ENCODE data around the gene CUX1.

Gene CUX1

DNA sequence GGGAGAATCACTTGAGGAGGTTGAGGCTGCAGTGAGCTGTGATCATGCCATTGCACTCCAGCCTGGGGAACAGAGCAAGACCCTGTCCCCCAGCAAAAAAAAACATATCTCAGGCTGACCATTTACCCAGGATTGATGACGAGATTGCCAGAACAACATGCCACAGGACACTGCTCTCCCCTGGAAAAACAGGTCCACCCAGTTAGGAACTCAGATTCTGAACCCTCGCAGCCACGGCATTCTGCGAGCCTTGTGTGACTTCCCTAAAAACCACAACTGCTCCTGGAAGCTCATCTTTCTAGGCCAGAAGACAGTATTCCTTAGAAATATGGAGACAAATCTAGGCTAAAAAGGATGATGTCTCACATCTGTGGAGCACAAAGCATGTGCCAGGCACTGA lies 427.2 kb downstream of the CUX1 start:
- TF ChIP-seq YY1 (IDR thresholded peaks at IDR 0.05; ENCODE audit: low read depth), result no peak
- TF ChIP-seq TCF12 (IDR thresholded peaks at IDR 0.05; ENCODE audit: low read depth), result no peak
- TF ChIP-seq ZBTB7A (IDR thresholded peaks at IDR 0.05; ENCODE audit: low read depth), result no peak
- no peak for TF ChIP-seq RAD21 (IDR thresholded peaks at IDR 0.05; ENCODE audit: low read depth)
- TF ChIP-seq EP300 (IDR thresholded peaks at IDR 0.05; ENCODE audit: borderline replicate concordance), result no peak
- TF ChIP-seq, protein P1, sequence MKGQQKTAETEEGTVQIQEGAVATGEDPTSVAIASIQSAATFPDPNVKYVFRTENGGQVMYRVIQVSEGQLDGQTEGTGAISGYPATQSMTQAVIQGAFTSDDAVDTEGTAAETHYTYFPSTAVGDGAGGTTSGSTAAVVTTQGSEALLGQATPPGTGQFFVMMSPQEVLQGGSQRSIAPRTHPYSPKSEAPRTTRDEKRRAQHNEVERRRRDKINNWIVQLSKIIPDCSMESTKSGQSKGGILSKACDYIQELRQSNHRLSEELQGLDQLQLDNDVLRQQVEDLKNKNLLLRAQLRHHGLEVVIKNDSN (IDR thresholded peaks at IDR 0.05), result no peak
- no peak for TF ChIP-seq TAF1 (IDR thresholded peaks at IDR 0.05; ENCODE audit: low read depth)
- TF ChIP-seq CREB1 (IDR thresholded peaks at IDR 0.05; ENCODE audit: low read depth), result no peak
- no peak for TF ChIP-seq CEBPB (IDR thresholded peaks at IDR 0.05)
- TF ChIP-seq, protein P2, sequence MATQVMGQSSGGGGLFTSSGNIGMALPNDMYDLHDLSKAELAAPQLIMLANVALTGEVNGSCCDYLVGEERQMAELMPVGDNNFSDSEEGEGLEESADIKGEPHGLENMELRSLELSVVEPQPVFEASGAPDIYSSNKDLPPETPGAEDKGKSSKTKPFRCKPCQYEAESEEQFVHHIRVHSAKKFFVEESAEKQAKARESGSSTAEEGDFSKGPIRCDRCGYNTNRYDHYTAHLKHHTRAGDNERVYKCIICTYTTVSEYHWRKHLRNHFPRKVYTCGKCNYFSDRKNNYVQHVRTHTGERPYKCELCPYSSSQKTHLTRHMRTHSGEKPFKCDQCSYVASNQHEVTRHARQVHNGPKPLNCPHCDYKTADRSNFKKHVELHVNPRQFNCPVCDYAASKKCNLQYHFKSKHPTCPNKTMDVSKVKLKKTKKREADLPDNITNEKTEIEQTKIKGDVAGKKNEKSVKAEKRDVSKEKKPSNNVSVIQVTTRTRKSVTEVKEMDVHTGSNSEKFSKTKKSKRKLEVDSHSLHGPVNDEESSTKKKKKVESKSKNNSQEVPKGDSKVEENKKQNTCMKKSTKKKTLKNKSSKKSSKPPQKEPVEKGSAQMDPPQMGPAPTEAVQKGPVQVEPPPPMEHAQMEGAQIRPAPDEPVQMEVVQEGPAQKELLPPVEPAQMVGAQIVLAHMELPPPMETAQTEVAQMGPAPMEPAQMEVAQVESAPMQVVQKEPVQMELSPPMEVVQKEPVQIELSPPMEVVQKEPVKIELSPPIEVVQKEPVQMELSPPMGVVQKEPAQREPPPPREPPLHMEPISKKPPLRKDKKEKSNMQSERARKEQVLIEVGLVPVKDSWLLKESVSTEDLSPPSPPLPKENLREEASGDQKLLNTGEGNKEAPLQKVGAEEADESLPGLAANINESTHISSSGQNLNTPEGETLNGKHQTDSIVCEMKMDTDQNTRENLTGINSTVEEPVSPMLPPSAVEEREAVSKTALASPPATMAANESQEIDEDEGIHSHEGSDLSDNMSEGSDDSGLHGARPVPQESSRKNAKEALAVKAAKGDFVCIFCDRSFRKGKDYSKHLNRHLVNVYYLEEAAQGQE (IDR thresholded peaks at IDR 0.05; ENCODE audit: low read depth), result no peak
- TF ChIP-seq FOXM1 (IDR thresholded peaks at IDR 0.05; ENCODE audit: borderline replicate concordance, low read depth), result no peak
- TF ChIP-seq, protein P3, sequence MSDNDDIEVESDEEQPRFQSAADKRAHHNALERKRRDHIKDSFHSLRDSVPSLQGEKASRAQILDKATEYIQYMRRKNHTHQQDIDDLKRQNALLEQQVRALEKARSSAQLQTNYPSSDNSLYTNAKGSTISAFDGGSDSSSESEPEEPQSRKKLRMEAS (IDR thresholded peaks at IDR 0.05), result no peak
- TF ChIP-seq EGR1 (IDR thresholded peaks at IDR 0.05), result no peak
- TF ChIP-seq TEAD4 (IDR thresholded peaks at IDR 0.05), result no peak
- no peak for TF ChIP-seq NFIC (IDR thresholded peaks at IDR 0.05)

DNA sequence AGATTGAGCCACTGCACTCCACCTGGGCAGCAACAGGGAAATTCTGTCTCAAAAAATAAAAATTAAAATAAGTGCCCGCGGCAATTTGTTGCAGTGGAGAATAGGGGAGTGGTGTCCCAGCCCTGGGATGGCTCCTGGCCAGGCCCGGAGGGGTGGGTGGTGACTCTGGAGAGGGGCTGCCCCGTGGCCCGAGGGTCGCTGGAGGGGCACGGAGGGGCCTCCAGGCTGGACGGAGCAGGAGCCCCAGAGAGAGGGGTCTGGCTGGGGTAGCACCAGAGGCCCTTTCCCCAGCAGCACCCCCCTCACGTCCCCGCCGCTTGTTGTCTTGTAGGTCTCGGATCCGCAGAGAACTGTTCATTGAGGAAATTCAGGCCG lies 430.6 kb downstream of the CUX1 start:
- no peak for TF ChIP-seq RAD21 (IDR thresholded peaks at IDR 0.05; ENCODE audit: low read depth)
- no peak for TF ChIP-seq NFIC (IDR thresholded peaks at IDR 0.05)
- TF ChIP-seq EGR1 (IDR thresholded peaks at IDR 0.05), result no peak
- TF ChIP-seq, protein P3 (IDR thresholded peaks at IDR 0.05), result no peak
- TF ChIP-seq, protein P1 (IDR thresholded peaks at IDR 0.05), result no peak
- no peak for TF ChIP-seq YY1 (IDR thresholded peaks at IDR 0.05; ENCODE audit: low read depth)
- no peak for TF ChIP-seq CEBPB (IDR thresholded peaks at IDR 0.05)
- TF ChIP-seq, protein P2 (IDR thresholded peaks at IDR 0.05; ENCODE audit: low read depth), result no peak
- TF ChIP-seq TAF1 (IDR thresholded peaks at IDR 0.05; ENCODE audit: low read depth), result no peak
- TF ChIP-seq TCF12 (IDR thresholded peaks at IDR 0.05; ENCODE audit: low read depth), result no peak
- TF ChIP-seq TEAD4 (IDR thresholded peaks at IDR 0.05), result no peak
- TF ChIP-seq ZBTB7A (IDR thresholded peaks at IDR 0.05; ENCODE audit: low read depth), result no peak
- TF ChIP-seq FOXM1 (IDR thresholded peaks at IDR 0.05; ENCODE audit: borderline replicate concordance, low read depth), result no peak
- no peak for TF ChIP-seq EP300 (IDR thresholded peaks at IDR 0.05; ENCODE audit: borderline replicate concordance)
- TF ChIP-seq CREB1 (IDR thresholded peaks at IDR 0.05; ENCODE audit: low read depth), result no peak

DNA sequence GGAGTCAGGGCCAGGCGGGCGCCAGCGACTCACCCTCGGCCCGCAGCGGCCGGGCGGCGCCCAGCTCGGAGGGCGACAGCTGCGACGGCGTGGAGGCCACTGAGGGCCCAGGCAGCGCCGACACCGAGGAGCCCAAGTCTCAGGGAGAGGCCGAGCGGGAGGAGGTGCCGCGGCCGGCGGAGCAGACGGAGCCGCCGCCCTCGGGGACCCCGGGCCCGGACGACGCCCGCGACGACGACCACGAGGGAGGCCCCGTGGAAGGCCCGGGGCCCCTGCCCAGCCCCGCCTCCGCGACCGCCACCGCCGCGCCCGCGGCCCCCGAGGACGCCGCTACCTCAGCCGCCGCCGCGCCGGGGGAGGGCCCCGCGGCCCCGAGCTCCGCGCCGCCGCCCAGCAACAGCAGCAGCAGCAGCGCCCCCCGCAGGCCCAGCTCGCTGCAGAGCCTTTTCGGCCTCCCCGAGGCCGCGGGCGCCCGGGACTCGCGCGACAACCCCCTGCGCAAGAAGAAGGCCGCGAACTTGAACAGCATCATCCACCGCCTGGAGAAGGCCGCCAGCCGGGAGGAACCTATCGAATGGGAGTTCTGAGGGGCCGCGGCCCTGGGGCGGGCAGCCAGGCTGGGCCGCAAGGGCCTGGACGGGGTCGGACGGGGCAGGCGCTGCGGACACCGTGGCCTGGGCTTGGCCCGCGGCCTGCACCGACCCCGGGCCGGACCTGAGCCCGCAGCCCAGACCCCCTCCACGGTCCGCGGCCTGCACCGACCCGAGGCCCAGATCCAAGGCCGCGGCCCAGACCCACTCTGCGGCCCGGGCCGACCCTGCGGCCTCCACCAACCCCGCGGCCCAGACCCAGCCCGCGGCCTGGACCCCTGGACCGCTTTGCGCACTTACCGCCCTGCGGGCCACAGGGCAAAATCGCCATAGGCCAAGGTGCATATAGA lies 431.3 kb downstream of the CUX1 start:
- no peak for TF ChIP-seq TAF1 (IDR thresholded peaks at IDR 0.05; ENCODE audit: low read depth)
- TF ChIP-seq TEAD4 (IDR thresholded peaks at IDR 0.05), result no peak
- TF ChIP-seq TCF12 (IDR thresholded peaks at IDR 0.05; ENCODE audit: low read depth), result no peak
- no peak for TF ChIP-seq CEBPB (IDR thresholded peaks at IDR 0.05)
- TF ChIP-seq, protein P3 (IDR thresholded peaks at IDR 0.05), result no peak
- no peak for TF ChIP-seq NFIC (IDR thresholded peaks at IDR 0.05)
- TF ChIP-seq FOXM1 (IDR thresholded peaks at IDR 0.05; ENCODE audit: borderline replicate concordance, low read depth), result no peak
- TF ChIP-seq, protein P1 (IDR thresholded peaks at IDR 0.05), result no peak
- no peak for TF ChIP-seq CREB1 (IDR thresholded peaks at IDR 0.05; ENCODE audit: low read depth)
- TF ChIP-seq ZBTB7A (IDR thresholded peaks at IDR 0.05; ENCODE audit: low read depth), result no peak
- TF ChIP-seq YY1 (IDR thresholded peaks at IDR 0.05; ENCODE audit: low read depth), result no peak
- no peak for TF ChIP-seq EP300 (IDR thresholded peaks at IDR 0.05; ENCODE audit: borderline replicate concordance)
- TF ChIP-seq, protein P2 (IDR thresholded peaks at IDR 0.05; ENCODE audit: low read depth), result no peak
- TF ChIP-seq RAD21 (IDR thresholded peaks at IDR 0.05; ENCODE audit: low read depth), result no peak
- no peak for TF ChIP-seq EGR1 (IDR thresholded peaks at IDR 0.05)
